Kidney tubule cell (primary cell): ENCODE measurements around the gene GIPC2.
"Not testable (repeated sequence)": the region's sequence is repeated elsewhere in the genome, so short reads cannot be mapped to it uniquely, and the experiment has no call there.

ENCODE experiments used
- DNase-seq: peaks from one replicate; pipeline ENCODE4 v3.0.0-alpha.2; 2018; ENCODE audit warnings: low spot score

The GIPC2 gene

GRCh38 chr1:78095593-78095992 lies 49.8 kb downstream of the GIPC2 start:
- peak; percentile 9 for DNase-seq

- no peak for DNase-seq
Observed at GRCh38 chr1:78096017-78096416, 50.3 kb downstream of the GIPC2 start.

- DNase-seq: no peak
Observed at GRCh38 chr1:78096976-78097375, 51.2 kb downstream of the GIPC2 start.

- no peak for DNase-seq
Observed at GRCh38 chr1:78101051-78101450, 55.3 kb downstream of the GIPC2 start.

GRCh38 chr1:78101514-78101913 lies 55.7 kb downstream of the GIPC2 start:
- peak; percentile 88 for DNase-seq

- peak; percentile 5 for DNase-seq
Observed at GRCh38 chr1:78102082-78102481, 56.3 kb downstream of the GIPC2 start.

- DNase-seq: no peak
Observed at GRCh38 chr1:78102916-78103315, 57.1 kb downstream of the GIPC2 start.

GRCh38 chr1:78104322-78104721 lies 58.6 kb downstream of the GIPC2 start:
- DNase-seq: no peak

GRCh38 chr1:78109659-78110058 lies 63.9 kb downstream of the GIPC2 start:
- not testable (repeated sequence) for DNase-seq

GRCh38 chr1:78113156-78113916 lies 67.6 kb downstream of the GIPC2 start:
- DNase-seq: no peak

- DNase-seq: peak; percentile 81
Observed at GRCh38 chr1:78114034-78114956, 68.5 kb downstream of the GIPC2 start.

- not testable (repeated sequence) for DNase-seq
Observed at GRCh38 chr1:78120485-78120884, 74.7 kb downstream of the GIPC2 start.

GRCh38 chr1:78121710-78122109 lies 75.9 kb downstream of the GIPC2 start:
- DNase-seq: no peak

GRCh38 chr1:78122389-78122788 lies 76.6 kb downstream of the GIPC2 start:
- DNase-seq: no peak

- no peak for DNase-seq
Observed at GRCh38 chr1:78126506-78126905, 80.7 kb downstream of the GIPC2 start.

- no peak for DNase-seq
Observed at GRCh38 chr1:78132174-78132947, 86.6 kb downstream of the GIPC2 start.

GRCh38 chr1:78132948-78133322 lies 87.2 kb downstream of the GIPC2 start:
- no peak for DNase-seq

GRCh38 chr1:78136680-78137079 lies 90.9 kb downstream of the GIPC2 start:
- no peak for DNase-seq

GRCh38 chr1:78141531-78142231 lies 95.9 kb downstream of the GIPC2 start:
- no peak for DNase-seq

- no peak for DNase-seq
Observed at GRCh38 chr1:78142736-78143135, 97.0 kb downstream of the GIPC2 start.

- DNase-seq: peak; percentile 31
Observed at GRCh38 chr1:78143152-78143551, 97.4 kb downstream of the GIPC2 start.

- DNase-seq: peak; percentile 70
Observed at GRCh38 chr1:78143673-78144072, 97.9 kb downstream of the GIPC2 start.
